Measurements from ENCODE around the gene LENG1.

LENG1 gene

GRCh38 chr19:54152267-54152666 is 7.3 kb downstream of the LENG1 start:
- Histone ChIP-seq H3K4me1 (ENCODE audit: insufficient read depth, low read length) (peaks cover 6% of the 10 kb centered on the region; the same call in 1 of the 2 replicates), H4K20me1 (ENCODE audit: insufficient read depth, low read length) (peaks cover 48% of the 10 kb centered on the region), H3K36me3 (ENCODE audit: insufficient read depth, low read length) (peaks cover 98% of the 10 kb centered on the region), H3K4me2 (ENCODE audit: insufficient read depth, low read length) (no peak overlapping the region), H2AFZ (ENCODE audit: low read depth, low read length) (no peak overlapping the region), H3K27ac (ENCODE audit: low read length) (no peak overlapping the region), H3K9me3 (ENCODE audit: insufficient read depth, low read length, severe bottlenecking) (no peaks in the 10 kb centered on the region), H3K27me3 (ENCODE audit: insufficient read depth, low read length, poor library complexity) (no peaks in the 10 kb centered on the region), H3K79me2 (ENCODE audit: insufficient read depth, low read length) (peaks cover 12% of the 10 kb centered on the region), H3K9ac (ENCODE audit: low read depth, low read length) (no peak overlapping the region), H3K4me3 (ENCODE audit: low read depth in 1 of 2, low read length in 2 of 2) (no peak overlapping the region)
- ATAC-seq (ENCODE audit: insufficient read depth, low read depth) (no peak), DNase-seq (no peak)
- TF ChIP-seq CTCF (IDR thresholded peaks at IDR 0.05; ENCODE audit: borderline replicate concordance, extremely low read depth, low read length, poor library complexity, severe bottlenecking) (no peak), EZH2 (IDR thresholded peaks at IDR 0.05; ENCODE audit: borderline replicate concordance, low read depth, low read length, severe bottlenecking) (no peak)

- H3K9ac ChIP-seq (ENCODE audit: low read depth, low read length), result no peak overlapping the region
- TF ChIP-seq CTCF (IDR thresholded peaks at IDR 0.05; ENCODE audit: borderline replicate concordance, extremely low read depth, low read length, poor library complexity, severe bottlenecking), result no peak
- no peak for TF ChIP-seq EZH2 (IDR thresholded peaks at IDR 0.05; ENCODE audit: borderline replicate concordance, low read depth, low read length, severe bottlenecking)
- no peak overlapping the region for H2AFZ ChIP-seq (ENCODE audit: low read depth, low read length)
- no peak overlapping the region for H3K4me3 ChIP-seq (ENCODE audit: low read depth in 1 of 2, low read length in 2 of 2)
- H3K9me3 ChIP-seq (ENCODE audit: insufficient read depth, low read length, severe bottlenecking), result no peaks in the 10 kb centered on the region
- ATAC-seq (ENCODE audit: insufficient read depth, low read depth) (no peak), DNase-seq (no peak)
- no peak overlapping the region for H3K27ac ChIP-seq (ENCODE audit: low read length)
- H3K79me2 ChIP-seq (ENCODE audit: insufficient read depth, low read length), result peaks cover 5% of the 10 kb centered on the region; the same call in 1 of the 2 replicates
- no peaks in the 10 kb centered on the region for H3K27me3 ChIP-seq (ENCODE audit: insufficient read depth, low read length, poor library complexity)
- H4K20me1 ChIP-seq (ENCODE audit: insufficient read depth, low read length), result peaks cover 48% of the 10 kb centered on the region
- peaks cover 98% of the 10 kb centered on the region for H3K36me3 ChIP-seq (ENCODE audit: insufficient read depth, low read length)
- no peaks in the 10 kb centered on the region for H3K4me1 ChIP-seq (ENCODE audit: insufficient read depth, low read length)
- H3K4me2 ChIP-seq (ENCODE audit: insufficient read depth, low read length), result no peak overlapping the region
Measured at GRCh38 chr19:54151362-54152035, 8.0 kb downstream of the LENG1 start.

GRCh38 chr19:54149021-54149812 is 10.3 kb downstream of the LENG1 start:
- Histone ChIP-seq H3K9me3 (ENCODE audit: insufficient read depth, low read length, severe bottlenecking) (no peaks in the 10 kb centered on the region), H3K36me3 (ENCODE audit: insufficient read depth, low read length) (peaks cover 98% of the 10 kb centered on the region), H3K27me3 (ENCODE audit: insufficient read depth, low read length, poor library complexity) (no peaks in the 10 kb centered on the region), H3K4me1 (ENCODE audit: insufficient read depth, low read length) (no peaks in the 10 kb centered on the region), H4K20me1 (ENCODE audit: insufficient read depth, low read length) (peaks cover 51% of the 10 kb centered on the region), H3K27ac (ENCODE audit: low read length) (no peak overlapping the region), H2AFZ (ENCODE audit: low read depth, low read length) (no peak overlapping the region), H3K79me2 (ENCODE audit: insufficient read depth, low read length) (peaks cover 5% of the 10 kb centered on the region; the same call in 1 of the 2 replicates), H3K4me2 (ENCODE audit: insufficient read depth, low read length) (no peak overlapping the region), H3K9ac (ENCODE audit: low read depth, low read length) (no peak overlapping the region), H3K4me3 (ENCODE audit: low read depth in 1 of 2, low read length in 2 of 2) (no peak overlapping the region)
- ATAC-seq (ENCODE audit: insufficient read depth, low read depth), result no peak
- TF ChIP-seq CTCF (IDR thresholded peaks at IDR 0.05; ENCODE audit: borderline replicate concordance, extremely low read depth, low read length, poor library complexity, severe bottlenecking) (no peak), EZH2 (IDR thresholded peaks at IDR 0.05; ENCODE audit: borderline replicate concordance, low read depth, low read length, severe bottlenecking) (no peak)
- DNase-seq, result no peak

Data from DND-41 (cell line).